Body of pancreas (tissue), 4 donors: Measurements from ENCODE around the gene SIL1. TPM values are rescaled to one million over a fixed set of nuclear protein-coding genes. Genes with fewer than 3 reads are reported as not detected.

Experiments used
- ATAC-seq: fragments of 150-250 bp; one replicate; pipeline ENCODE4 v1.9.1; 2016
- DNase-seq, 4 donors: peaks; one replicate each; pipeline ENCODE4 v3.0.0-alpha.2; 2019
- H3K27ac ChIP-seq, 4 donors: fragments of 200-600 bp; sonication (generic); 1 replicate in 3 of 4; 2 replicates in 1 of 4; pipeline versions ENCODE4 v1.5.1 to v1.6.1; 2016 to 2019; ENCODE audit warnings: mild to moderate bottlenecking in 1 of 4, mixed read lengths in 1 of 4, moderate library complexity in 1 of 4
- H3K27me3 ChIP-seq, 2 donors: fragments of 200-600 bp; sonication (generic); one replicate each; pipeline ENCODE4 v1.6.0; 2016; ENCODE audit warnings: mild to moderate bottlenecking in 1 of 2
- H3K36me3 ChIP-seq, 2 donors: fragments of 200-600 bp; sonication (generic); replicated peaks in 1 of 2; 2 replicates each; pipeline ENCODE4 v1.5.1; 2016; ENCODE audit warnings: low read depth in 2 of 2; ENCODE audit not compliant: insufficient read depth in 1 of 2
- H3K4me1 ChIP-seq: fragments of 200-600 bp; sonication (generic); one replicate; pipeline ENCODE4 v1.6.0; 2016
- H3K4me3 ChIP-seq, 2 donors: fragments of 200-600 bp; sonication (generic); 1 replicate in 1 of 2; 2 replicates in 1 of 2; pipeline ENCODE4 v1.5.1; 2016 to 2019
- H3K9me3 ChIP-seq, 3 donors: fragments of 200-600 bp; sonication (generic); 1 replicate in 2 of 3; 2 replicates in 1 of 3; pipeline ENCODE4 v1.5.1; 2016
- CTCF ChIP-seq, 7 experiments: fragments of 450-650 bp in 4 of 7; fragments of 200-600 bp in 3 of 7; sonication (generic) in 3 of 7; IDR thresholded peaks; one replicate each; pipeline ENCODE4 v1.5.1; 2016 to 2019; ENCODE audit warnings: antibody characterized with exemption in 7 of 7
- POLR2A ChIP-seq, 3 donors: fragments of 450-650 bp; IDR thresholded peaks; one replicate each; pipeline ENCODE4 v1.6.1; 2016; ENCODE audit warnings: antibody characterized with exemption in 3 of 3, mild to moderate bottlenecking in 2 of 3
- WGBS, 2 donors: methylation state at CpG; one replicate each; pipeline ENCODE4 v1.1.5; 2017; 5-methylcytosine and 5-hydroxymethylcytosine counted together
- intact Hi-C: fragments of 100-400 bp; cut with DNase I; formaldehyde crosslinking; loops from one replicate; pipeline ENCODE4 v1.15.1; 2023
- total RNA-seq, 2 donors: library from RNA; depleted of rRNA; stranded (reverse); fragments of >200 nt; gene quantifications; one replicate each; pipeline ENCODE4 v1.1.0, GENCODE V29; 2016

SIL1 gene
- total RNA-seq, 2 donors from 2014 or later = 57.6 to 124 TPM

DNA sequence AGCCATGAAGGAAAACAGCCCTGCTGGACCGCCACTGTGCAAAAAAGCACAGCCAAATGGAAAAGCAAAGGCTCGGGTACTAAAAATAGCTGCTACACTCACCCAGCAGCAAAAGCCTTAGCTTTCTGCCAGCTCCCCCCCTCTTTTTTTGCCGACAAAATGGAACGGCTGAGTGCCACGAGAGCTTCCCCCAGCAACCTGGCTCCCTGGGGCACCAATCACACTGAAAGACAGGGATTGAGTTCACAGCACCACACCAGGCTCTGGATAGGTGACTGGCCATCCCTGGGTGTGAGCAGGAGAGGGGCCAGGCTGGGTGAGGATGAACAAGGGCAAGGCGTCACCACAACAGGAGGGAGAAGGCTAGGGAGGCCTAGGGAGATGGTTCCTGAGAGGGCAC is 66.7 kb downstream of the SIL1 start:
- DNase-seq (peak; percentile 32 to 67 (median 65)), ATAC-seq (peak; percentile 56)
- intact Hi-C loops = no loop called here
- H3K36me3 ChIP-seq = no peaks in the 10 kb centered on the region
- peaks cover 43% of the 10 kb centered on the region for H3K4me1 ChIP-seq
- H3K4me3 ChIP-seq = no peak overlapping the region
- peak overlapping the region; percentile 42 to 74 (median 69) for H3K27ac ChIP-seq
- TF ChIP-seq POLR2A (IDR thresholded peaks at IDR 0.05) = no peak
- TF ChIP-seq CTCF (IDR thresholded peaks at IDR 0.05) = no peak
- no peaks in the 10 kb centered on the region for H3K27me3 ChIP-seq
- H3K9me3 ChIP-seq = no peaks in the 10 kb centered on the region
- 21 to 27% methylated on average over 6 of the region's 6 CpGs for WGBS, 2 donors

DNA sequence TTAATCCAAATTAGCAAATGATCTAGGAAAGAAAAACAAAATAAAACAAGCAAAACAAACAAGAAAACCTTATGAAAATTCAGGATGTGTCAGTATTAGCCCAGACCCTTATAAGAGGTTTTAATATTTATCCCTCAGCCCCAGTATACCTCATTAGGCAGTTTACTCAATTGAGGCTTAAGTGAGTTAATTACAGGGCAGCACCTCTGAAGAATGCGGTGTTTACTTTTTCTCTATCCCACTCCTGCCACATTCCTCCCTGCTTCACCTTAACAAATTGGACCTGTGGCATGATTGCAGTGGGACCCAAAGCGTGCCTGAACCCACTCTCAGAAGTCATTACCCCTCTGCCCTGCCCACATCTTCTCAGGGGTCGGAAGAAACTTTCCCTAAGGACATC is 67.1 kb downstream of the SIL1 start:
- WGBS, 2 donors = 4 to 5% methylated on average over 3 of the region's 3 CpGs
- no peaks in the 10 kb centered on the region for H3K9me3 ChIP-seq
- no peaks in the 10 kb centered on the region for H3K36me3 ChIP-seq
- ATAC-seq (peak; percentile 24), DNase-seq (no peak)
- TF ChIP-seq CTCF (IDR thresholded peaks at IDR 0.05) = no peak
- no peak for TF ChIP-seq POLR2A (IDR thresholded peaks at IDR 0.05)
- peak overlapping the region; percentile 42 to 74 (median 69) for H3K27ac ChIP-seq
- H3K27me3 ChIP-seq = no peaks in the 10 kb centered on the region
- no peak overlapping the region for H3K4me3 ChIP-seq
- intact Hi-C loops = no loop called here
- H3K4me1 ChIP-seq = peaks cover 46% of the 10 kb centered on the region

- no peak for TF ChIP-seq POLR2A (IDR thresholded peaks at IDR 0.05)
- TF ChIP-seq CTCF (IDR thresholded peaks at IDR 0.05) = no peak
- Histone ChIP-seq H3K9me3 (no peaks in the 10 kb centered on the region), H3K36me3 (no peaks in the 10 kb centered on the region), H3K4me1 (peaks cover 46% of the 10 kb centered on the region), H3K27me3 (no peaks in the 10 kb centered on the region), H3K4me3 (no peak overlapping the region), H3K27ac (peak overlapping the region in 1 of 4 donors; percentile 74)
- DNase-seq (no peak), ATAC-seq (no peak)
- intact Hi-C loops = no loop called here
- 82 to 85% methylated on average over 4 of the region's 4 CpGs for WGBS, 2 donors
Measured at GRCh38 chr5:139130214-139130613, 68.0 kb downstream of the SIL1 start.

GRCh38 chr5:139126711-139127111 is 71.5 kb downstream of the SIL1 start:
- WGBS, 2 donors = 28 to 34% methylated on average over 3 of the region's 3 CpGs
- H3K27me3 ChIP-seq = no peaks in the 10 kb centered on the region
- peaks cover 23% of the 10 kb centered on the region for H3K4me1 ChIP-seq
- intact Hi-C loops = no loop called here
- no peaks in the 10 kb centered on the region for H3K9me3 ChIP-seq
- peak in 3 of 4 donors; percentile 27 to 61 (median 61) for DNase-seq
- no peak overlapping the region for H3K4me3 ChIP-seq
- peak overlapping the region in 1 of 4 donors; percentile 7 for H3K27ac ChIP-seq
- H3K36me3 ChIP-seq = no peaks in the 10 kb centered on the region
- TF ChIP-seq POLR2A (IDR thresholded peaks at IDR 0.05) = no peak
- TF ChIP-seq CTCF (IDR thresholded peaks at IDR 0.05) = no peak
- ATAC-seq = peak; percentile 47

DNA sequence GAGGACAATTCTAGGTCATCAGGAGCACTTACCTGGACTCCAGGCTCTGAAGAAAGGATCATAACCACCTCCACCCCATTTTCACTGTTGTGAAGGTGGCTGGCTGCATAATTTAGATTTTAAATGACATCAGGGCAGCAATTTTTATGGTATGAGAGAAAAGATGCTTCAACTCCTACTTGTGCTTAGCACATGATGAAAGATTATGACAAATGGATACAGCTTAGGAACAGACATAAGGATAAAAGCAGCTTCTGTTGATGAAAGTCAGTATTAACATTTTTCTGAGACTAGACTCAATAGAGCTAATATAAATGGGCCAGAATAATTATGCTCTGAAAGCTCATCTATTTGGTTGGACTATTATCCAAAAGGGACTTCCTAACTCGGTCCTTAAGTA is 72.2 kb downstream of the SIL1 start:
- H3K4me3 ChIP-seq = no peak overlapping the region
- ATAC-seq (no peak), DNase-seq (no peak)
- H3K9me3 ChIP-seq = no peaks in the 10 kb centered on the region
- H3K27me3 ChIP-seq = no peaks in the 10 kb centered on the region
- 50 to 61% methylated on average over 1 of the region's 1 CpG for WGBS, 2 donors
- no peaks in the 10 kb centered on the region for H3K36me3 ChIP-seq
- H3K27ac ChIP-seq = no peak overlapping the region
- H3K4me1 ChIP-seq = peaks cover 15% of the 10 kb centered on the region
- intact Hi-C loops = no loop called here
- TF ChIP-seq POLR2A (IDR thresholded peaks at IDR 0.05) = no peak
- no peak for TF ChIP-seq CTCF (IDR thresholded peaks at IDR 0.05)
